ENCODE results near the gene CST8.

The CST8 gene

DNA sequence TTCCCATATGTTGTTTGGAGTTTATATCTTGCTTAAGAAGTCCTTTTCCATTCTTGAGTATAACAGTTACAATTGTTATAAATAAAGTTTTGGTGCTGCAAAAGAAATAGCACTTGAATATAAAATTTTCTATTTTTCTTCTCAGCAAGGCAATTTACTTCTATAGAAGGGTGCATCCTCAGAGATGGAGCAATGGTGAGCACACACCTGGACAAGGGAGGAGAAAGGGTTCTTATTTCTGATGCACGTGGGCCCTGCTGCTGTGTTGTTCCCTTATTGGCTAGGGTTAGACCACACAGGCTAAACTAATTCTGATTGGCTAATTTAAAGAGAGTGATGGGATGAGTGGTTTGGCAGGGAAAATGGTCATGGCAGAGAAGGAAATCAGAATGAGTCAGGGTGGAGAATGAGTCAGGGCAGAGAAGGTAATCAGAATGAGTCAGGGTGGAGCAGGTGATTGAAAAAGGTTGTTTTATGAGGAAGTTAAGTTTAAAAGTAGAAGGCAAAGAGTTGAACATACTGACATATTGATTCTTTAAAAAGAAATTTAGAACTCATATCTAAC, 38.0 kb downstream of the CST8 start:
- TF ChIP-seq, protein P1, sequence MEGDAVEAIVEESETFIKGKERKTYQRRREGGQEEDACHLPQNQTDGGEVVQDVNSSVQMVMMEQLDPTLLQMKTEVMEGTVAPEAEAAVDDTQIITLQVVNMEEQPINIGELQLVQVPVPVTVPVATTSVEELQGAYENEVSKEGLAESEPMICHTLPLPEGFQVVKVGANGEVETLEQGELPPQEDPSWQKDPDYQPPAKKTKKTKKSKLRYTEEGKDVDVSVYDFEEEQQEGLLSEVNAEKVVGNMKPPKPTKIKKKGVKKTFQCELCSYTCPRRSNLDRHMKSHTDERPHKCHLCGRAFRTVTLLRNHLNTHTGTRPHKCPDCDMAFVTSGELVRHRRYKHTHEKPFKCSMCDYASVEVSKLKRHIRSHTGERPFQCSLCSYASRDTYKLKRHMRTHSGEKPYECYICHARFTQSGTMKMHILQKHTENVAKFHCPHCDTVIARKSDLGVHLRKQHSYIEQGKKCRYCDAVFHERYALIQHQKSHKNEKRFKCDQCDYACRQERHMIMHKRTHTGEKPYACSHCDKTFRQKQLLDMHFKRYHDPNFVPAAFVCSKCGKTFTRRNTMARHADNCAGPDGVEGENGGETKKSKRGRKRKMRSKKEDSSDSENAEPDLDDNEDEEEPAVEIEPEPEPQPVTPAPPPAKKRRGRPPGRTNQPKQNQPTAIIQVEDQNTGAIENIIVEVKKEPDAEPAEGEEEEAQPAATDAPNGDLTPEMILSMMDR (IDR thresholded peaks at IDR 0.05), result no peak
- DNase-seq, result no peak
- Mint-ChIP-seq H3K27me3 (ENCODE audit: low read depth, poor library complexity) (no peaks in the 10 kb centered on the region), H3K9me3 (peaks cover 19% of the 10 kb centered on the region), H3K4me3 (no peak overlapping the region), H3K27ac (no peak overlapping the region), H3K4me1 (peaks cover 8% of the 10 kb centered on the region), H3K36me3 (ENCODE audit: low read depth) (no peaks in the 10 kb centered on the region)

DNA sequence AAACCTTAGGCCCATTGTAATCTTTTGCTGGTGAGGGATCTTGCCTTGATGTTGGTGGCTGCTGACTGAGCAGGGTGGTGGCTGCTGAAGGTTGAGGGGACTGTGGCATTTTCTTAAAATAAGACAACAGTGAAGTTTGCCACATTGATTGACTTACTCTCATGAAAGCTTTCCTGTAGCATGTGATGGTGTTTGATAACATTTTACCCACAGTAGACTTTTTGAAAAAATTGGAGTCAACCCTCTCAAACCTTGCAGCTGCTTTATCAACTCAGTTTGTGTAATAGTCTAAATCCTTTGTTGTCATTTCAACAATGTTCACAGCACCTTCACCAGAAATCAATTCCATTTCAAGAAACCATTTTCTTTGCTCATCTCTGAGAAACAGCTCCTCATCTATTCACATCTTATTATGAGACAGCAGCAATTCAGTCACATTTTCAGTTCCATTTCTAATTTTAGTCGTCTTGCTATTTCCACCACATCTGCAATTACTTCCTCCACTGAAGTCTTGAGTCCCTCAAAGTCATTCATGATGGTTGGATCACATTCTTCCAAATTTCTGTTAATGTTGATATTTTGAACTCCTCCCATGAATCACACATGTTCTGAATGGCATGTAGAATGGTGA, 40.1 kb downstream of the CST8 start:
- DNase-seq, result no peak
- no peak overlapping the region for H3K27ac Mint-ChIP-seq
- no peaks in the 10 kb centered on the region for H3K4me1 Mint-ChIP-seq
- TF ChIP-seq, protein P1 (IDR thresholded peaks at IDR 0.05), result no peak
- no peaks in the 10 kb centered on the region for H3K36me3 Mint-ChIP-seq (ENCODE audit: low read depth)
- no peaks in the 10 kb centered on the region for H3K27me3 Mint-ChIP-seq (ENCODE audit: low read depth, poor library complexity)
- H3K9me3 Mint-ChIP-seq, result peaks cover 19% of the 10 kb centered on the region
- no peak overlapping the region for H3K4me3 Mint-ChIP-seq

DNA sequence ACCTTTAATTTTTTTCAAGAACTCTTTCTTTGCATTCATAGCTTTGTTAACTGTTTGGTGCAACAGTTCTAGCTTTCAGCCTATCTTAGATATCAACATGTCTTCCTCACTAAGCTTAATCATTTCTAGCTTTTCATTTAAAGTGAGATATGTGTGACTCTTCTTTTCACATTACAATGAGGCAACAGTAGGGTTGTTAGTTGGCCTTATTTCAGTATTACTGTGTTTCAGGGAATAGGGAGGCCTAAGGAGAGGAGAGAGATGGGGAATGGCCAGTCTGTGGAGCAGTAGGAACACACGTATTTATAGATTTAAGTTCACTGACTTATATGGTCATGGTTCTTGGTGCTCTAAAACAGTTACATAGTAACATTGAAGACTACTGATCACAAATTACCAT, 41.6 kb downstream of the CST8 start:
- H3K9me3 Mint-ChIP-seq, result peaks cover 19% of the 10 kb centered on the region
- H3K27me3 Mint-ChIP-seq (ENCODE audit: low read depth, poor library complexity), result no peaks in the 10 kb centered on the region
- no peaks in the 10 kb centered on the region for H3K36me3 Mint-ChIP-seq (ENCODE audit: low read depth)
- no peak overlapping the region for H3K27ac Mint-ChIP-seq
- H3K4me1 Mint-ChIP-seq, result no peaks in the 10 kb centered on the region
- TF ChIP-seq, protein P1 (IDR thresholded peaks at IDR 0.05), result no peak
- H3K4me3 Mint-ChIP-seq, result no peak overlapping the region
- DNase-seq, result no peak

DNA sequence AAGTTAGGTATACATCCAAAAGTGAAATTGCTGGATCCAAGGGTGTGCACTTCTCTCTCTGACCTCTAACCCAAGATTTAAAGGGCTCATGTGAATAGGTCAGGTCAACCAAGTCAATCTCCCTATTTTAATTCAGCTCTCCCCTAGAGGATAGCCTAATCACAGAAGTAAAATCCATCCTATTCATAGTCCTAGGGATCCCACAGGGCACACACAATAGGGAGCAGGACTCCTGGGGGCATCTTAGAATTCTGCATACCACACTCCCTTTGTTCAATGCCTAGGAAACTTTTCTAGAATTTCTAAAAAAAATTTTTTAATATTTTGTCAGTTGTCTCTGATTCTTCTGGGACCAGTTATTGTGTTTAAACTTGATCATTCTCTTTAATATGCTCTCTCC, 42.2 kb downstream of the CST8 start:
- H3K4me3 Mint-ChIP-seq, result no peak overlapping the region
- peaks cover 17% of the 10 kb centered on the region for H3K9me3 Mint-ChIP-seq
- TF ChIP-seq, protein P1 (IDR thresholded peaks at IDR 0.05), result no peak
- no peaks in the 10 kb centered on the region for H3K27me3 Mint-ChIP-seq (ENCODE audit: low read depth, poor library complexity)
- no peak overlapping the region for H3K27ac Mint-ChIP-seq
- no peaks in the 10 kb centered on the region for H3K36me3 Mint-ChIP-seq (ENCODE audit: low read depth)
- DNase-seq, result no peak
- H3K4me1 Mint-ChIP-seq, result no peaks in the 10 kb centered on the region

DNA sequence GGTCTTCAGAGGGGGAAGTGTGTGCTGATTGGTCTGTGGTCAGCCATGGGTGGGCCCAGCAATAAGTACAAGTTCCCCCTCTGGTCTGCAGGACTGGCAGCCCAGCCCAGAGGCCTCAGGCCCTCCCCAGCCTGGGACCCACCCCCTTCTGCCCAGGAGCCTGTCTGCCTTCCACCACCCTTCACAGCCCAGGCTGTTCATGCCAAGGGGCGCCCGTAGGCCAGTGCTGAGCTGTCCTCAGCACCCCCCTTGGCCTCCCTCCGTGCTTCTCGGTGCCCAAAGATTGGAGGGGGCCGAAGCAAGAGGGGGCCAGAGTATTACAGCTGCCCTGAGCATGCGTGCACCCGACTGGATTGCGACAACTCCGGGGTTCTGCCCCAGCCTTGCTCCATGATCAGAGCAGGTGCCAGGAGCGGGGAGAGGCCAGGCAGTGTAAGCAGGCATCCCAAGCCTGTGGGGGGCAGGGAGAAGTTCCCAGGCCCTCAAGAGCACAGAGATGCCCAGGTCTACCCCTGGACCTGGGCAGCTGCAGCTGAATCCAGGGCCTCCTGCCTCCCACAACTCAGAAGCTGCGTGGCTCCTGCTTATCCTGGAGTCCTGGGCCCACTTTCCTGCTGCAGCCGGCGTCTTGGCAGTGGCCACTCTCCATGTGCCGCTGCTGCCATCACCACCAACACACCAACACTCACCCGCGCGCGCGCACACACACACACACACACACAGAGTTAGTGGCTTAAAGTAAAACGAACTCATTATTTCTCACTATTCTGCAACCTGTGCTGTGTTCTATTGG, 44.1 kb downstream of the CST8 start:
- Mint-ChIP-seq H3K27me3 (ENCODE audit: low read depth, poor library complexity) (no peaks in the 10 kb centered on the region), H3K36me3 (ENCODE audit: low read depth) (no peaks in the 10 kb centered on the region), H3K4me1 (no peaks in the 10 kb centered on the region), H3K27ac (no peak overlapping the region), H3K4me3 (no peak overlapping the region), H3K9me3 (peaks cover 2% of the 10 kb centered on the region)
- TF ChIP-seq, protein P1 (IDR thresholded peaks at IDR 0.05), result no peak
- no peak for DNase-seq
